GM21360 (cell line): Measurements from ENCODE around the gene LAMA2.
A peak's percentile ranks its signal among the peaks of the same experiment; 100 is the strongest.

Experiments used
- ATAC-seq: cut with Tn5 transposase; IDR thresholded peaks from one replicate; pipeline ENCODE4 v1.9.1; 2021; ENCODE audit warnings: mild to moderate bottlenecking, moderate library complexity; ENCODE audit not compliant: unreplicated experiment

Gene LAMA2

GRCh38 chr6:129344379-129344778 lies 461.4 kb downstream of the LAMA2 start:
- no peak for ATAC-seq

- no peak for ATAC-seq
Measured at GRCh38 chr6:129345890-129346289, 463.0 kb downstream of the LAMA2 start.

GRCh38 chr6:129346964-129347363 lies 464.0 kb downstream of the LAMA2 start:
- no peak for ATAC-seq

- no peak for ATAC-seq
Measured at GRCh38 chr6:129350278-129350677, 467.3 kb downstream of the LAMA2 start.

- no peak for ATAC-seq
Measured at GRCh38 chr6:129351807-129352206, 468.9 kb downstream of the LAMA2 start.

- no peak for ATAC-seq
Measured at GRCh38 chr6:129353067-129353466, 470.1 kb downstream of the LAMA2 start.

- no peak for ATAC-seq
Measured at GRCh38 chr6:129356129-129356528, 473.2 kb downstream of the LAMA2 start.

- no peak for ATAC-seq
Measured at GRCh38 chr6:129359811-129360681, 477.1 kb downstream of the LAMA2 start.

- no peak for ATAC-seq
Measured at GRCh38 chr6:129360682-129360955, 477.7 kb downstream of the LAMA2 start.

- ATAC-seq: no peak
Measured at GRCh38 chr6:129364037-129364436, 481.1 kb downstream of the LAMA2 start.

GRCh38 chr6:129364767-129365166 lies 481.8 kb downstream of the LAMA2 start:
- no peak for ATAC-seq

- ATAC-seq: no peak
Measured at GRCh38 chr6:129368076-129368475, 485.1 kb downstream of the LAMA2 start.

- ATAC-seq: no peak
Measured at GRCh38 chr6:129368970-129369369, 486.0 kb downstream of the LAMA2 start.

- no peak for ATAC-seq
Measured at GRCh38 chr6:129369737-129370136, 486.8 kb downstream of the LAMA2 start.

- ATAC-seq: no peak
Measured at GRCh38 chr6:129370268-129370916, 487.5 kb downstream of the LAMA2 start.

- no peak for ATAC-seq
Measured at GRCh38 chr6:129381885-129382284, 498.9 kb downstream of the LAMA2 start.

- no peak for ATAC-seq
Measured at GRCh38 chr6:129382916-129383315, 500.0 kb downstream of the LAMA2 start.

- ATAC-seq: no peak
Measured at GRCh38 chr6:129385117-129385516, 502.2 kb downstream of the LAMA2 start.

- no peak for ATAC-seq
Measured at GRCh38 chr6:129390900-129391299, 508.0 kb downstream of the LAMA2 start.

- ATAC-seq: peak; percentile 75
Measured at GRCh38 chr6:129393654-129394053, 510.7 kb downstream of the LAMA2 start.

- ATAC-seq: no peak
Measured at GRCh38 chr6:129398764-129399163, 515.8 kb downstream of the LAMA2 start.

GRCh38 chr6:129402244-129402643 lies 519.3 kb downstream of the LAMA2 start:
- no peak for ATAC-seq

GRCh38 chr6:129411092-129411491 lies 528.2 kb downstream of the LAMA2 start:
- ATAC-seq: no peak
